H9 (cell line): Measurements from ENCODE around the gene FAM53B. TPM values are rescaled to one million over a fixed set of nuclear protein-coding genes. Genes with fewer than 3 reads are reported as not detected.

ENCODE experiments used
- DNase-seq: peaks from one replicate; pipeline ENCODE4 v3.0.0-alpha.2; 2017
- H2AFZ ChIP-seq: one replicate; pipeline ENCODE4 v1.6.1; 2013; ENCODE audit warnings: mild to moderate bottlenecking, low read length, control low read depth, moderate library complexity
- H2AK5ac ChIP-seq: 2 replicates; pipeline ENCODE4 v1.6.1; 2013; ENCODE audit warnings: low read length, control low read depth, mixed read lengths; ENCODE audit not compliant: insufficient read length
- H2BK120ac ChIP-seq: one replicate; pipeline ENCODE4 v1.6.1; 2013; ENCODE audit warnings: low read depth, mild to moderate bottlenecking, low read length, control low read depth, inconsistent platforms; ENCODE audit not compliant: poor library complexity, severe bottlenecking
- H2BK12ac ChIP-seq: 2 replicates; pipeline ENCODE4 v1.6.1; 2013; ENCODE audit warnings: low read length, control low read depth, mixed read lengths, low read depth; ENCODE audit not compliant: insufficient read length
- H2BK15ac ChIP-seq: 2 replicates; pipeline ENCODE4 v1.6.1; 2013; ENCODE audit warnings: low read depth, low read length, control low read depth
- H2BK20ac ChIP-seq: one replicate; pipeline ENCODE4 v1.6.1; 2013; ENCODE audit warnings: low read depth, mild to moderate bottlenecking, low read length, control low read depth, inconsistent platforms; ENCODE audit not compliant: poor library complexity, severe bottlenecking
- H2BK5ac ChIP-seq: 2 replicates; pipeline ENCODE4 v1.6.1; 2013; ENCODE audit warnings: low read length, control low read depth, mixed read lengths; ENCODE audit not compliant: insufficient read length
- H3K14ac ChIP-seq: 2 replicates; pipeline ENCODE4 v1.6.1; 2013; ENCODE audit warnings: low read length, control low read depth; ENCODE audit not compliant: insufficient read depth
- H3K18ac ChIP-seq: 2 replicates; pipeline ENCODE4 v1.6.1; 2013; ENCODE audit warnings: low read depth, mild to moderate bottlenecking, mixed read lengths, low read length, control low read depth; ENCODE audit not compliant: insufficient read length
- H3K23ac ChIP-seq: 2 replicates; pipeline ENCODE4 v1.6.1; 2013; ENCODE audit warnings: low read length, control low read depth, mixed read lengths, low read depth; ENCODE audit not compliant: insufficient read length
- H3K23me2 ChIP-seq: 2 replicates; pipeline ENCODE4 v1.6.1; 2013; ENCODE audit warnings: low read depth, mild to moderate bottlenecking, mixed read lengths, low read length, control low read depth; ENCODE audit not compliant: insufficient read length, poor library complexity, severe bottlenecking
- H3K27ac ChIP-seq: 2 replicates; pipeline ENCODE4 v1.5.1; 2013; ENCODE audit warnings: low read length, control low read depth, mixed read lengths, low read depth; ENCODE audit not compliant: insufficient read length
- H3K27me3 ChIP-seq: 2 replicates; pipeline ENCODE4 v1.6.1; 2013; ENCODE audit warnings: low read length, control low read depth, inconsistent platforms; ENCODE audit not compliant: insufficient read depth
- H3K4ac ChIP-seq: 2 replicates; pipeline ENCODE4 v1.6.1; 2013; ENCODE audit warnings: low read depth, mild to moderate bottlenecking, control low read depth, inconsistent platforms, low read length, moderate library complexity
- H3K4me1 ChIP-seq: 2 replicates; pipeline ENCODE4 v1.6.1; 2013; ENCODE audit warnings: low read length, control low read depth, inconsistent platforms; ENCODE audit not compliant: insufficient read depth
- H3K4me2 ChIP-seq: 2 replicates; pipeline ENCODE4 v1.6.1; 2013; ENCODE audit warnings: low read length, control low read depth, mixed read lengths; ENCODE audit not compliant: insufficient read length, insufficient read depth
- H3K56ac ChIP-seq: 2 replicates; pipeline ENCODE4 v1.6.1; 2013; ENCODE audit warnings: low read depth, mild to moderate bottlenecking, mixed read lengths, low read length, control low read depth; ENCODE audit not compliant: insufficient read length
- H3K79me1 ChIP-seq: 2 replicates; pipeline ENCODE4 v1.6.1; 2013; ENCODE audit warnings: low read depth, mild to moderate bottlenecking, moderate library complexity, low read length, control low read depth, inconsistent platforms; ENCODE audit not compliant: insufficient read depth, poor library complexity, severe bottlenecking
- H3K79me2 ChIP-seq: 2 replicates; pipeline ENCODE4 v1.6.1; 2013; ENCODE audit warnings: low read length, control low read depth, inconsistent platforms; ENCODE audit not compliant: insufficient read depth
- H3K9ac ChIP-seq: 2 replicates; pipeline ENCODE4 v1.6.1; 2013; ENCODE audit warnings: low read length, control low read depth, mixed read lengths; ENCODE audit not compliant: insufficient read length; ENCODE audit errors: extremely low read depth
- H3K9me3 ChIP-seq: one replicate; pipeline ENCODE4 v1.6.1; 2013; ENCODE audit warnings: low read depth, low read length, inconsistent platforms; ENCODE audit not compliant: control insufficient read depth
- H3T11ph ChIP-seq: one replicate; pipeline ENCODE4 v1.6.1; 2013; ENCODE audit warnings: mild to moderate bottlenecking, low read length, control low read depth, inconsistent platforms
- H4K20me1 ChIP-seq: one replicate; pipeline ENCODE4 v1.6.1; 2013; ENCODE audit not compliant: control insufficient read depth, insufficient read length, insufficient read depth
- H4K5ac ChIP-seq: 2 replicates; pipeline ENCODE4 v1.6.1; 2013; ENCODE audit warnings: low read depth, mild to moderate bottlenecking, mixed read lengths, low read length, control low read depth; ENCODE audit not compliant: insufficient read length
- H4K8ac ChIP-seq: replicated peaks from 2 replicates; pipeline ENCODE4 v1.6.1; 2013; ENCODE audit warnings: low read length, control low read depth, mixed read lengths, low read depth; ENCODE audit not compliant: insufficient read length
- H4K91ac ChIP-seq: 2 replicates; pipeline ENCODE4 v1.6.1; 2013; ENCODE audit warnings: low read depth, mild to moderate bottlenecking, moderate library complexity, mixed read lengths, low read length, control low read depth; ENCODE audit not compliant: insufficient read length
- H3K27ac Mint-ChIP-seq, 3 experiments: 2 replicates in 2 of 3; 3 replicates in 1 of 3; pipeline ENCODE4 v1.8.0; 2020 to 2021; ENCODE audit warnings: mixed read lengths in 3 of 3, mild to moderate bottlenecking in 1 of 3, moderate library complexity in 1 of 3
- H3K27me3 Mint-ChIP-seq: 2 replicates; pipeline ENCODE4 v1.8.0; 2021; ENCODE audit warnings: low read depth, mild to moderate bottlenecking, moderate library complexity, mixed read lengths
- H3K36me3 Mint-ChIP-seq, 3 experiments: 2 replicates in 2 of 3; 3 replicates in 1 of 3; pipeline ENCODE4 v1.8.0; 2020 to 2021; ENCODE audit warnings: low read depth in 3 of 3, mixed read lengths in 3 of 3; ENCODE audit not compliant: insufficient read depth in 1 of 3
- H3K4me1 Mint-ChIP-seq, 2 experiments: 2 replicates each; pipeline ENCODE4 v1.8.0; 2020; ENCODE audit warnings: mixed read lengths in 2 of 2
- H3K4me3 Mint-ChIP-seq, 2 experiments: 2 replicates in 1 of 2; 3 replicates in 1 of 2; pipeline ENCODE4 v1.8.0; 2020 to 2021; ENCODE audit warnings: mild to moderate bottlenecking in 2 of 2, mixed read lengths in 2 of 2, moderate library complexity in 1 of 2
- H3K9me3 Mint-ChIP-seq, 2 experiments: 2 replicates in 1 of 2; 3 replicates in 1 of 2; pipeline ENCODE4 v1.8.0; 2020; ENCODE audit warnings: mild to moderate bottlenecking in 2 of 2, mixed read lengths in 2 of 2, moderate library complexity in 1 of 2
- CTCF ChIP-seq: fragments of 200-600 bp; sonication (generic); conservative IDR thresholded peaks from 3 replicates; pipeline ENCODE4 v1.8.0; 2021; ENCODE audit warnings: antibody characterized with exemption, mild to moderate bottlenecking
- WGBS: extraction: QIAGEN DNeasy Blood & Tissue Kit; methylation state at CpG from one replicate; pipeline ENCODE4 v1.1.7; 2013; ENCODE audit warnings: missing lambda C conversion rate, low lambda C conversion rate, mixed read lengths; ENCODE audit not compliant: insufficient read length; ENCODE audit errors: extremely low coverage; 5-methylcytosine and 5-hydroxymethylcytosine counted together
- total RNA-seq: library from RNA; stranded (reverse); gene quantifications from 2 replicates; pipeline ENCODE4 v1.2.1, GENCODE V29; 2021

Gene FAM53B
- total RNA-seq, 1 experiment from 2014 or later = 11.5 TPM

DNA sequence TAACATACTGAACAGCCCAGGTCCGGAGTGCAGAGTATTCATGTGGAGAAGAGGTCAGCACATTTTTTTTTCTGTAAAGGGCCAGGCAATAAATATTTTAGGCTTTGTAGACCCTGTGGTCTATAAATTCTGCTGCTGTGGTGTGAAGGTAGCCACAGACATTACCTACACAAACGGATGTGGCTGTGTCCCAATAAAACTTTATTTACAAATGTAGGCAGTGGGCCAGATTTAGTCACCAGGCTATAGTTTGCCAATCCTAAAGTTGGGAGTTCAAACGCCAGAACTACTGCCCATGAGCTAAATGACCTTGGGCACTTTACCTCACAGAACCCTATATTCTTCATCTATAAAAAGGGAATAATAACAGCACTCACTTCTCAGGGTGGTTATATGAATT is 13.4 kb downstream of the FAM53B start:
- Histone ChIP-seq H4K8ac (no peak overlapping the region), H2BK120ac (no peak overlapping the region), H2BK15ac (no peak overlapping the region), H4K91ac (no peak overlapping the region), H2BK20ac (no peak overlapping the region), H2BK12ac (no peak overlapping the region), H3K4me2 (no peak overlapping the region), H4K20me1 (peaks cover 2% of the 10 kb centered on the region), H3K27ac (no peak overlapping the region), H3K23ac (no peak overlapping the region), H2AFZ (no peak overlapping the region), H3K14ac (no peak overlapping the region), H3K27me3 (no peaks in the 10 kb centered on the region), H3T11ph (no peak overlapping the region), H4K5ac (no peak overlapping the region), H2BK5ac (no peak overlapping the region), H3K79me1 (no peaks in the 10 kb centered on the region), H3K79me2 (no peaks in the 10 kb centered on the region), H2AK5ac (no peak overlapping the region), H3K56ac (no peak overlapping the region), H3K4ac (no peak overlapping the region), H3K9me3 (no peaks in the 10 kb centered on the region), H3K4me1 (no peaks in the 10 kb centered on the region), H3K18ac (no peak overlapping the region), H3K23me2 (no peaks in the 10 kb centered on the region), H3K9ac (no peak overlapping the region)
- Mint-ChIP-seq H3K36me3 (peaks cover 0 to 5% (median 2%) of the 10 kb centered on the region in 3 experiments; a peak in 5 of 7 replicates), H3K9me3 (no peaks in the 10 kb centered on the region; a peak in 1 of 5 replicates), H3K4me1 (peaks cover 14 to 20% of the 10 kb centered on the region in 2 experiments), H3K27me3 (peaks cover 1% of the 10 kb centered on the region; the same call in 1 of the 2 replicates), H3K4me3 (no peak overlapping the region), H3K27ac (no peak overlapping the region)
- TF ChIP-seq CTCF = no peak
- WGBS = no CpG with 5 or more reads among the region's 3 CpGs
- no peak for DNase-seq
